ENCODE measurements around the gene IL1B. TPM values are rescaled to one million over a fixed set of nuclear protein-coding genes. Genes with fewer than 3 reads are reported as not detected.

Gene IL1B
- total RNA-seq, 4 donors from 2014 or later, result 0.53 to 9.1 TPM; not detected in 2

DNA sequence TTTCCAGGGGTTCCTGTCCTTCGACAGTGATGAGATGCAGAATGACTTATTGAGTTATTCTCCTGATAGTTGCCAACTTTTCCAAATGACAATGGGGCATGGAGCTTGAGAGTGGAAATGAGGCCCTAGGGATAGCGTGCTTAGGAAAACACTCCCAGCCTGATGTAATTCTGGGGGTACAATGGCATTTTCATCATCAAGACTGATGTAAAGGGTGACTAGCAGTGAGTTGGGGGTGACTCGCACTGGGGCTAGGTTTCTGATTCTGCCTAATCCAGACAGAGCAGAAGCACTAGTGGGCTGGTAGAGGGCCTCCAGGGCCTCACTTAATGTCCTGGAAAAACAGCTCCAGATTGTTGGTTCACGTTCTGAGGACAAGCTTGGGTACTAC lies 40.4 kb upstream of the IL1B start:
- Histone ChIP-seq H3K4me3 (no peak overlapping the region), H3K4me1 (no peaks in the 10 kb centered on the region), H3K27ac (no peak overlapping the region), H3K36me3 (no peaks in the 10 kb centered on the region), H3K9me3 (no peaks in the 10 kb centered on the region), H3K27me3 (no peaks in the 10 kb centered on the region)
- no peak for TF ChIP-seq POLR2A (IDR thresholded peaks at IDR 0.05)
- TF ChIP-seq, protein P1, sequence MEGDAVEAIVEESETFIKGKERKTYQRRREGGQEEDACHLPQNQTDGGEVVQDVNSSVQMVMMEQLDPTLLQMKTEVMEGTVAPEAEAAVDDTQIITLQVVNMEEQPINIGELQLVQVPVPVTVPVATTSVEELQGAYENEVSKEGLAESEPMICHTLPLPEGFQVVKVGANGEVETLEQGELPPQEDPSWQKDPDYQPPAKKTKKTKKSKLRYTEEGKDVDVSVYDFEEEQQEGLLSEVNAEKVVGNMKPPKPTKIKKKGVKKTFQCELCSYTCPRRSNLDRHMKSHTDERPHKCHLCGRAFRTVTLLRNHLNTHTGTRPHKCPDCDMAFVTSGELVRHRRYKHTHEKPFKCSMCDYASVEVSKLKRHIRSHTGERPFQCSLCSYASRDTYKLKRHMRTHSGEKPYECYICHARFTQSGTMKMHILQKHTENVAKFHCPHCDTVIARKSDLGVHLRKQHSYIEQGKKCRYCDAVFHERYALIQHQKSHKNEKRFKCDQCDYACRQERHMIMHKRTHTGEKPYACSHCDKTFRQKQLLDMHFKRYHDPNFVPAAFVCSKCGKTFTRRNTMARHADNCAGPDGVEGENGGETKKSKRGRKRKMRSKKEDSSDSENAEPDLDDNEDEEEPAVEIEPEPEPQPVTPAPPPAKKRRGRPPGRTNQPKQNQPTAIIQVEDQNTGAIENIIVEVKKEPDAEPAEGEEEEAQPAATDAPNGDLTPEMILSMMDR (IDR thresholded peaks at IDR 0.05), result no peak
- no peak for DNase-seq

DNA sequence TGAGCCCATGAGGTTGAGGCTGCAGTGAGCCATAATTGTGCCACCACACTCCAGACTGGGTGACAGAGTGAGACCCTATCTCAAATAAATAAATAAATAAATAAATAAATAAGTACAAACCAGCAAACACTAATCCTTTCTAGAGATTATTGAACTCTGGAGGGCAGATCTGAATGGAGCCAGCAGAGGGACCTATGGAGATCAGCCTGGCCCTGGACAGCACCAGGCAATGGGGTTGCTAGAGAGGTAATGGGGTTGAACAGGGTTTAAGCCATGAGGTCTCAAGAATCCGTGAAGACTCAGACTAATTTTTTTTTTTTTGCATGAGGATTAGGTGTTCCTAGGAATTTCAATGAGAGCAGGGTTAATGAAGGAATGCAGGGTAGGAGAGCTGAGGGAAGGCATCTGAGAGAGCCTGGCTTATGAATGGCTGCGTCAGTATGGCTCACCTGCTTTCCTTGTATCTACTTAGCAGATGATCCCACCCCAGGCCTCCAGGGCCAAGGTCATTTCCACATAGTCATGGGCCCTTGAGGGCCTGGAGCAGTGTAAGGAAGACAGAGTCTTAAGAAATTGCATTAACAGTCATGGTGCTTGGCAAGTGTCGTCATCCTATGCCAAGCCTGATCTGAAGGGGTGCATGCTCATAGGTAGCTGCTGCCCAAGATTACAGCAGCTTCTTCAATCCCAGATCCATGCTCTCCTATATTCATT lies 39.8 kb upstream of the IL1B start:
- Histone ChIP-seq H3K27me3 (no peaks in the 10 kb centered on the region), H3K36me3 (no peaks in the 10 kb centered on the region), H3K4me3 (no peak overlapping the region), H3K4me1 (peaks cover 0 to under 1% (median 0%) of the 10 kb centered on the region in 4 donors), H3K9me3 (no peaks in the 10 kb centered on the region), H3K27ac (no peak overlapping the region)
- no peak for DNase-seq
- TF ChIP-seq, protein P1 (IDR thresholded peaks at IDR 0.05), result no peak
- no peak for TF ChIP-seq POLR2A (IDR thresholded peaks at IDR 0.05)

GRCh38 chr2:112870841-112871835 lies 34.6 kb upstream of the IL1B start:
- no peaks in the 10 kb centered on the region for H3K36me3 ChIP-seq
- H3K27me3 ChIP-seq, result no peaks in the 10 kb centered on the region
- H3K4me1 ChIP-seq, result peaks cover 0 to 24% (median 0%) of the 10 kb centered on the region in 4 donors
- DNase-seq, result no peak
- TF ChIP-seq, protein P1 (IDR thresholded peaks at IDR 0.05), result no peak
- TF ChIP-seq POLR2A (IDR thresholded peaks at IDR 0.05), result no peak
- H3K4me3 ChIP-seq, result no peak overlapping the region
- H3K9me3 ChIP-seq, result no peaks in the 10 kb centered on the region
- no peak overlapping the region for H3K27ac ChIP-seq

DNA sequence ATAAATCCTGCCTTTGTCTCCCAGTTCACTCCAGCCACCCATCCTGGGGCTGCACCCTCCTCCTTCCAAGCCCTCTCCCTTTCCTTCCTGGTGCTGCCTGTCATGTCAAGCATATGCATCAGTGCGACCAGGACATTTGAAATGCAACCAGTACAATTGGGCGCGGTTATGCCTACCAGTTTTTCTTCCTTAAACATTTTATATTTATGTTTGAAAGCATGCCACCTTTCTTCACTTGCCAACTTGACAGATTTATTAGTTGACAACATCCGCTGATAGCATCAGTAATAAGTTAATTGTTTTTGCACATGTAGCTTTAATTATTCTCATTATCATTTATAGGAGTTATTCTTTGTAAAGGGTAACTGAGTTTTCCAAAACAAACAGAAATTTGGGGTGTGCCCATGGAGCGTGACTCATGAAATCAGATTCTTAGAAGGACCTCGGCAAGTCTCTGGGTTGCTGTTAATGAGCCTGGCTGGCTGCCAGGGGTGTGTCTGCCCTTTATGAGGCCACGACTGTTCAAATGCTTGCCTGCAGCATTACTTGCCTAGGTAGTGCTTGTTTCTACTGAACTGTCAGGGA lies 32.8 kb upstream of the IL1B start:
- peaks cover 0 to 24% (median 0%) of the 10 kb centered on the region in 4 donors for H3K4me1 ChIP-seq
- peak in 2 of 3 donors; percentile 89 to 94 for DNase-seq
- H3K27ac ChIP-seq, result no peak overlapping the region
- no peaks in the 10 kb centered on the region for H3K36me3 ChIP-seq
- no peaks in the 10 kb centered on the region for H3K27me3 ChIP-seq
- no peak for TF ChIP-seq POLR2A (IDR thresholded peaks at IDR 0.05)
- TF ChIP-seq, protein P1 (IDR thresholded peaks at IDR 0.05), result no peak
- H3K9me3 ChIP-seq, result no peaks in the 10 kb centered on the region
- no peak overlapping the region for H3K4me3 ChIP-seq
